ENCODE measurements around the gene OR51G1. TPM values are rescaled to one million over a fixed set of nuclear protein-coding genes. Genes with fewer than 3 reads are reported as not detected.

The OR51G1 gene
- total RNA-seq, 1 donor from 2014 or later = not detected

Other genes with a start within 250 kb of the OR51G1 start
- gene OR51E2, start 226.5 kb downstream of the OR51G1 start, total RNA-seq = not detected in 2 replicates
- gene MMP26, start 219.6 kb downstream of the OR51G1 start, total RNA-seq = not detected in 2 replicates
- gene OR51F1, start 154.4 kb downstream of the OR51G1 start, total RNA-seq = not detected in 2 replicates
- gene OR52R1, start 120.0 kb downstream of the OR51G1 start, total RNA-seq = not detected in 2 replicates
- gene OR51F2, start 103.0 kb downstream of the OR51G1 start, total RNA-seq = not detected in 2 replicates
- not detected in 2 replicates for gene OR51S1, start 75.1 kb downstream of the OR51G1 start, total RNA-seq
- gene OR51T1, start 42.4 kb downstream of the OR51G1 start, total RNA-seq = not detected in 2 replicates
- gene OR51A7, start 20.6 kb downstream of the OR51G1 start, total RNA-seq = not detected in 2 replicates
- gene OR51G2, start 5.0 kb downstream of the OR51G1 start, total RNA-seq = not detected in 2 replicates
- not detected in 2 replicates for gene OR51A4, start 23.3 kb upstream of the OR51G1 start, total RNA-seq
- gene OR51A2, start 31.4 kb upstream of the OR51G1 start, total RNA-seq = not detected in 2 replicates
- gene OR51L1, start 70.5 kb upstream of the OR51G1 start, total RNA-seq = not detected in 2 replicates
- not detected in 2 replicates for gene OR52J3, start 122.2 kb upstream of the OR51G1 start, total RNA-seq
- gene OR52E2, start 135.3 kb upstream of the OR51G1 start, total RNA-seq = not detected in 2 replicates
- gene OR52E1, start 145.2 kb upstream of the OR51G1 start, total RNA-seq = not detected in 2 replicates
- not detected in 2 replicates for gene OR52A5, start 214.0 kb upstream of the OR51G1 start, total RNA-seq
- not detected in 2 replicates for gene OR52A1, start 230.4 kb upstream of the OR51G1 start, total RNA-seq

Data from dermis blood vessel endothelial cell (primary cell).